Stimulated activated CD8-positive, alpha-beta memory T cell treated with anti-CD3 and anti-CD28 coated beads, Interleukin-15, amount 100 ng/mL, for 48 hours (primary cell): Measurements from ENCODE around the gene SHISAL2B.
"Not testable (repeated sequence)": the region's sequence is repeated elsewhere in the genome, so short reads cannot be mapped to it uniquely, and the experiment has no call there.

Source experiments
- DNase-seq, 2 donors: peaks; one replicate each; pipeline ENCODE4 v3.0.0-alpha.2; 2020; ENCODE audit warnings: low read depth in 2 of 2

Gene SHISAL2B

DNA sequence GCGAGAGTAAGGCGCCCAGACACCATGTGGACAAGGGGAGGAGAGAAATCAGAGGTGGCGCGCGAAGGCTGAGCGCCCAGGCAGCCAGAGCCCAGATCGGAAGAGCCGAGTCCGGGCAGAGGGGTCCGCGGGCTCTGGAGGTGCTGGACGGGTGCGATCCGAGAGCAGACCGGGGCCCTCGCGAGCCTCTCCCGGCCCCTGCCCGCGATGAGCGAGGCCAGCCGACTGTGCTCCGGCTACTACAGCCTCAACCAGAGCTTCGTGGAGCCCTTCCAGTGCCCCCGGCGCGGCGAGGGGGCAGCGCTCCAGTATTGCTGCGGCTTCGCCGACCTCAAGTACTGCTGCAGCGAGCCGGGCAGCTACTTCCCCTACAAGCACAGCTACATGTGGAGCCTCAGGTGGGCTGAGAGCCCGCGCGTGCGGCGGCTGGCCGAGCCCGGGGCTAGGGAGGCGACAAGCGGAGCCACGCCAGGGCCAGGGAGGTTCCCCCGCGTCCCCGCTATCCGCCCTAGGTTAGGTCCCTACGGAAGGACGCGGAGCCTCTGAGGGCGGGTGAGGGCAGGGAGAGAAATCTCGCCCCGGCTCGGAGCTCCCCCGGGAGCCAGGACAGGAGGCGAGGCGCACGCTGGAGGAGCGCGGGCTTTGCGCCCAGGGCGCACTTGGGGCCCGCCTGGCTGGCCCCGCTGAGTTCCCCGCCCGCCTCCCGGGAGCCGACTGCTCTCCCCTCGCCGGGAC lies at the start of gene SHISAL2B:
Gene SHISAL2B (plus strand): TSS at position 87 of the 735 bp plus-strand sequence. CDS start 121 bp downstream, at position 208.
- no peak for DNase-seq

DNA sequence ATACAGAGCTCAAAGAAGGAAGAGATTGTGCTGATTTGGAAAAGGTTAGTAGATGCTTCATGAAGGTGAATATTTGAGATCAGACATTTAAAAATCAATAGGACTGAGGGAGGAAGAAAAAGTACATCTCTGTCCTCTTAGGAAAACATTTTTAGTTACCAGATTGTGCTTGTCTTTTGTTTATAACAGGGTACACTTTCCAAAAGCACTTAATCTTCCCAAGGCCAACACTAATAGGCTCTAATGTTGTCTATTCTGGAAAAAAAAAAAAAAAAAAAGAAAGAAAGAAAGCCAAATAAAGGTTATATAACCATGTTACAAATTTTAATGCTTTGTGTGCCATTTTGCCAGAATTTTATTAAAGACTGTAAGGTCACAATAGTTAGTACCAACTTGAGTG lies 45.5 kb upstream of the SHISAL2B start:
- DNase-seq = no peak

DNA sequence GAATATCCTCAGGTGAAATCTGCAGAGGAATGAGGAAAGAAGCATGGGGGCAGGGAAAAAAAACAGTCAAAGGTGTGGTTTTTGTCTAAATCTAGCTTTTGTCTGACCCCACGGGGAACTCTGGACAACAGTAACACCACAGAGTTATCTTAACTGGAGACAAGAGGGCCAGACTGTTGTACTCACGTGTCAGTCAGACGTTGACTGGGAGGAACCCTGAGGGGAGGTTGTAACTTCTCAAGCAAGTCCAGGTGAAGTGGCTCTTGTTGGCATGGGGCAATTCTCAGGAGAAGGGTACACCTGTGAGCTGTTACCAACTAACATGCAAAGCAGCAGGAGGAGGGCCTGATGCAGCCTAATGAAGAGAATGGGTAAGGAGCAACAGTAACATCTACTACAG lies 44.1 kb upstream of the SHISAL2B start:
- DNase-seq = no peak

DNA sequence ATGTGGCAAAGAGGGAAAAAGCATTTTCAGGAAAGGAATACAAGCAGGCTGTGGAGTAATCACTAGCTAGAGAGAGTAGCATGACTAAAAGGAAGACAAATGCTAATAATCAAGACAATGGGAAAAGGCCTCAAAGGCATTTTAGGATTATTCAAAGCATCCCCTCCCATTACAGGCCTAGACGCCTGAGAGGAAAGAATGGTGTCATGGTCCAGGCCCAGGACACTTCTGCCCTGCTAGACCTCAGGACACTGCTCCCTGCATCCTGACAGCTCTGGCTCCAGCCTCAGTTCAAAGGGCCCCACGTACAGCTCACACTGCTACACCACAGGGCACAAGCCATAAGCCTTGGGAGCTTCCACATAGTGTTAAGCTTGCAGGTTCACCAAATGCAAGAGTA lies 40.8 kb upstream of the SHISAL2B start:
- DNase-seq = no peak

GRCh38 chr5:64653766-64654560 lies 36.3 kb upstream of the SHISAL2B start:
- DNase-seq = no peak

DNA sequence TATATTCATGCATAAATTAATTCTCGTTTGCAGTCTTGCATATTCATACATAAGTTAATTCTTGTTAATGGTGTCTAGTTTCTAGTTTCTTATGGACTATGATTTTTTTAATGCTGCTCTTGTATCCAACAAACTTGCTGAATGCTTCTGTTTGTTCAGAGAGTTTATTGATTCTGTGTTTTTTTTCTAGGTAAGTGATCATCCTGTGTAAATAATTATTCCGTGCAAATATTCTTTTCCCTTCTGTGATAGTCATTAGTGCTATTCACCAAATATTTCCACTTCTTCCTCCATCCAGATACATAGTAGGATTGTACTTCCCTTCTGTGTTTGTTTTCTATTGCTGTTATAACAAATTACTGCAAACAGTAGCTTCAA lies 35.8 kb upstream of the SHISAL2B start:
- no peak for DNase-seq

DNA sequence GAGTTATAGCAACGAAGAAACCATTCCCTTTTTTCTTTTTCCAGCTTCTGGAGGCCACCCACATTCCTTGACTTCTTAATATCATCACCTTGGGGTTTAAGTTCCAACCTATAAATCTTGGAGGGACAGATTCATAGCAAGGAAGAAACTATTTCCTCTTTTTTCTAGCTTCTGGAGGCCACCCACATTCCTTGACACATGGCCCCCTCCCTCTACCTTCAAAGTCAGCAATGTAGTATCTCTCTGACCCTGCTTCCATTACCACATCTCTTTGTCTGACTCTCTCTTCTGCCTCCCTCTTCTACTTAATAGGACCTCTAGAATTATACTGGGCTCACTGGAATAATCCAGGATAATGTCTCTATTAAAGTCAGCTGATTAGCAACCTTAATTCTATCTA lies 34.7 kb upstream of the SHISAL2B start:
- DNase-seq = no peak

- no peak for DNase-seq
These were observed 31.0 kb upstream of the SHISAL2B start for GRCh38 chr5:64659289-64659688.

- DNase-seq = not testable (repeated sequence)
These were observed 27.1 kb upstream of the SHISAL2B start for GRCh38 chr5:64663181-64663580.

DNA sequence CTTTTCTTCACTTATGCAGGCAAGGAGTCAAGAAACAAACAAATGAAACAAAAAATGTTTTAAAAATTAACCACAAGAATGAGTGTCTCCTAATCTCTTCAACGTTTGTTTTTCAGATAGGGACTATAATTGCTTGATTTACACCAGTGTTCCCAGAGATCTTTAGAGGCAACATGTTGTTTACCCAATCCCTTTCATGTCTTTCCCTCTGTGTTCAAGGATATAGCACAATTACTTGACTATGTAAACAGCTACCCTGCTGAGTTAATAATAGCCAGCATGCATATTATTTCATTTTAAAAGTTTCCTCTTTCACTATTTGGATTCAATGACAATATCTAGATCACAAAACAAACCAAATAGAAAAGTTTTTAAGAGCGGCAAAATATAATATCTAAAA lies 25.1 kb upstream of the SHISAL2B start:
- DNase-seq = no peak

GRCh38 chr5:64666078-64666477 lies 24.2 kb upstream of the SHISAL2B start:
- no peak for DNase-seq

DNA sequence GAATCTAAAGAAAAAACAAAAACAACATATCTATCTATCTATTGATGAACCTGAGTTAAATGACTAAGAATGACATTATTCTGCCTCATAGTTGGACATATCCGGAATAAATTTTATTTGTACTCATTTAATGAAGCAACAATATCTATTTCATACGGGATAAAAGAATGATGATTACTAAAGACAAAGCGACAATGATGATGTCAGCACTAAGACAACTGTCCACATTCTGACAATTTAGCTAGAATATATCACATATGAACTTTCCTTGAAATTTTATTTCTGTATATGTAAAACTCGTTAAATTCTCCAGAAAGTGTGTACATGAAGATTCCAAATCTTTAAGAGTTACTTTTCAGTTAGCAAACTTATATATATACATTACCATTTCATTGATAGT lies 23.2 kb upstream of the SHISAL2B start:
- no peak for DNase-seq

GRCh38 chr5:64670277-64670676 lies 20.0 kb upstream of the SHISAL2B start:
- no peak for DNase-seq

GRCh38 chr5:64671678-64672077 lies 18.6 kb upstream of the SHISAL2B start:
- DNase-seq = no peak

GRCh38 chr5:64678374-64678773 lies 11.9 kb upstream of the SHISAL2B start:
- DNase-seq = no peak

GRCh38 chr5:64680289-64680688 lies 10.0 kb upstream of the SHISAL2B start:
- no peak for DNase-seq

DNA sequence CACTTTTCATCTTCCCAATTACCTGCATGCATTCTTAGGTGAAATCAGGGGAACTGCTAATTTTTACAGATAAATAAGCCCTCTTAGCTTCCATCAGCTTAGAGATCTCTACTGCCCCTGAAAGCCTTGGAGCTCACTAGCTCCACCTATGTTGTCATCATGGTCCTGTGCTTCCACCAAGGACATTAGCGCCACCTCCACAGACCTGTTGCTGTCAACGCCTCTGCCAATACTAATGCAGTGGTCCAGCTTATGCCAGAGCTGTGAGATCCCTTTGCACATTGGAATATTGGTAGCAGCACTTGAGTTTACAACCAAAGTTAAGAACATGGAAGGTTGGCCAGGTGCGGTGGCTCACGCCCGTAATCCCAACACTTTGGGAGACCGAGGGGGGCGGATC lies 7.7 kb upstream of the SHISAL2B start:
- DNase-seq = no peak

DNA sequence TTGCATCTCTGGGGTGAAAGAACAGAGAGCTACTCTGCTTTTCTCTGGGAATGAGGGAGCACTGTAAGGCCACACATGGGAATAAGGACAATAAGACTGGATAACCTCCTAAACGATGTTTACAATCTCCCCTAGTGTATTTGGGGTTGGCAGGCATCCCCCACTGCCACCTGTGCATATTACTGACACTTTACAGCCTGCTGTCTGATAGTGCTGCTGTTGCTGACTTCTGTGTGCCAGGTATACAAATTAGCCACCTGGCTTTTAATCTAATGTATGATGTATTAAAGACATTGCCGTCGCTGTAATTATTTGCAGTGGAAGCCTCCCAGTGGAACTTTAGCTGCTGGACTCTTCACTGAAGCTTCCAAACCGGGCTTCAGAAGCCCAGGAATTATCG lies 4.4 kb upstream of the SHISAL2B start:
- no peak for DNase-seq

DNA sequence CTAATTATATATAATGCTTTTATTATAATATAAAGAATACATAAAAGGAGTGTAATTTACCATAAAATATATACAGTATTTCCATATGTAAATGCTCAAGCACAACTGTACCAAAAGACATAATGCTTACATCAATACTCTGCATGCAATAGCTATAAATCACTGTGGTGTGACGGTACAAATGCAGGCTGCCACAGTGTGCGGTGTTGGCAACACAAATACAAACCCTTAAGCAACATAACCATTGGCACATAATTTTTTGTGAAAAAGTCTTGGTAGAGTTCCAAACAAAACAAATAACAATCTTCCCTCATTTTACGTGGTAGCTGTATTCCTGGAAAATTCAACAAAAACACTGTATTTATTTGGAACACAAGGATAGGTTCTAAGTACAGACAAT lies 1.9 kb upstream of the SHISAL2B start:
- DNase-seq = no peak

GRCh38 chr5:64688965-64689364 lies 1.3 kb upstream of the SHISAL2B start:
- DNase-seq = no peak

DNA sequence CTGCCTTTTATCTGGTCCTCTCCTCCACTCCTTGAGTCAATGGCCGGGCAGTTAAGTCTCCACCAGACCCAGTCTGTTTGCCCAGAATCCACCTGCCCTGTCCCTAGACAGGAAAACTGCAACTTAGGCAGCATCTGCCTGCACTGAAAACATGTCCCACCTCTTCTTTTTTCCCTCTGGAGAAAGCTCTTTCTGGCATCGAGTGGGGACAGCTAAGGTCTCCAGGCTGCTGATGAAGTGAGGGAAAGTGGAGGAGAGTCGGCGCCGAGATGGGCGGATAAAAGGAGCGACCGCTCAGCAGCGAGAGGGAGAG lies 243 bp upstream of the SHISAL2B start:
- no peak for DNase-seq

- no peak for DNase-seq
These were observed 988 bp downstream of the SHISAL2B start for GRCh38 chr5:64691291-64691690.

DNA sequence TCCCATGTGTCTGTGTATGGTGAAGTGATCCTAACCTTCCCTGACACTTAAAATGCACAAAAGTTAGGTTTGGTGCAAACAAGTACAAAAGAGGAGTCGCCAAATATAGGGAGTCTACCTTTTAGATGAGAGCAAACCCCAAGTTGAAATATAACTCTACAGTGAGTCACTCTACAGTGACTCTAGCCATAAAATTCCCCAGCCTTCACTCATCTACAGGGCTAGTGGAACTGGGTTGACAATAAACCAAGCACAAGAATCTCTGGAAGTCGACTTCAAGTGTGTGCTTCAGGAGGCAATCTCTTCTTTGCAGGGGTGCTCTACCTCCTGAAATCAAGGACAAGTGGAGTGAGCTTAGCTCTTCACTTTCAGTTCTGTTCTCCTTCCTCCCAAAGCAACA lies 3.3 kb downstream of the SHISAL2B start:
- DNase-seq = no peak

GRCh38 chr5:64696414-64696813 lies 6.1 kb downstream of the SHISAL2B start:
- not testable (repeated sequence) for DNase-seq
